ENCODE results near the gene PHKG2.

GRCh38 chr16:30757316-30757715, 9.1 kb downstream of the PHKG2 start:
- TF ChIP-seq, protein P1, sequence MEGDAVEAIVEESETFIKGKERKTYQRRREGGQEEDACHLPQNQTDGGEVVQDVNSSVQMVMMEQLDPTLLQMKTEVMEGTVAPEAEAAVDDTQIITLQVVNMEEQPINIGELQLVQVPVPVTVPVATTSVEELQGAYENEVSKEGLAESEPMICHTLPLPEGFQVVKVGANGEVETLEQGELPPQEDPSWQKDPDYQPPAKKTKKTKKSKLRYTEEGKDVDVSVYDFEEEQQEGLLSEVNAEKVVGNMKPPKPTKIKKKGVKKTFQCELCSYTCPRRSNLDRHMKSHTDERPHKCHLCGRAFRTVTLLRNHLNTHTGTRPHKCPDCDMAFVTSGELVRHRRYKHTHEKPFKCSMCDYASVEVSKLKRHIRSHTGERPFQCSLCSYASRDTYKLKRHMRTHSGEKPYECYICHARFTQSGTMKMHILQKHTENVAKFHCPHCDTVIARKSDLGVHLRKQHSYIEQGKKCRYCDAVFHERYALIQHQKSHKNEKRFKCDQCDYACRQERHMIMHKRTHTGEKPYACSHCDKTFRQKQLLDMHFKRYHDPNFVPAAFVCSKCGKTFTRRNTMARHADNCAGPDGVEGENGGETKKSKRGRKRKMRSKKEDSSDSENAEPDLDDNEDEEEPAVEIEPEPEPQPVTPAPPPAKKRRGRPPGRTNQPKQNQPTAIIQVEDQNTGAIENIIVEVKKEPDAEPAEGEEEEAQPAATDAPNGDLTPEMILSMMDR (conservative IDR thresholded peaks at IDR 0.05; ENCODE audit: low read depth, low read length) = no peak
- TF ChIP-seq EZH2 (IDR thresholded peaks at IDR 0.05; ENCODE audit: borderline replicate concordance, low read depth, low read length, poor library complexity, severe bottlenecking) = no peak
